Mucosa of descending colon (tissue), 3 donors: ENCODE data around the gene STT3A. TPM values are rescaled to one million over a fixed set of nuclear protein-coding genes. Genes with fewer than 3 reads are reported as not detected.
A peak's percentile ranks its signal among the peaks of the same experiment; 100 is the strongest.

ENCODE experiments used
- ATAC-seq: fragments of 200-7000 bp; cut with Tn5 transposase; one replicate; pipeline ENCODE4 v1.9.1; 2020; ENCODE audit warnings: mild to moderate bottlenecking, moderate library complexity
- DNase-seq, 3 donors: peaks; one replicate each; pipeline ENCODE4 v3.0.0-alpha.2; 2020
- H3K36me3 ChIP-seq: fragments of 200-600 bp; one replicate; pipeline ENCODE4 v1.8.0; 2021; ENCODE audit warnings: low read depth, mild to moderate bottlenecking
- H3K4me1 ChIP-seq: fragments of 200-600 bp; one replicate; pipeline ENCODE4 v1.8.0; 2021; ENCODE audit warnings: low read depth, mild to moderate bottlenecking
- H3K4me3 ChIP-seq: fragments of 200-600 bp; one replicate; pipeline ENCODE4 v1.8.0; 2021; ENCODE audit warnings: mild to moderate bottlenecking
- H3K9me3 ChIP-seq: fragments of 200-600 bp; one replicate; pipeline ENCODE4 v1.8.0; 2021; ENCODE audit warnings: mild to moderate bottlenecking
- intact Hi-C, 2 donors: fragments of 100-400 bp; cut with DNase I in 1 of 2; cut with micrococcal nuclease in 1 of 2; formaldehyde crosslinking; loops; one replicate each; pipeline versions ENCODE4 v1.11.0 to v1.11.1; 2022; cut with DNase I, micrococcal nuclease
- long read RNA-seq, 2 donors: library from polyadenylated mRNA; unstranded; transcript quantifications; one replicate each; pipeline ENCODE4 v2.0.0, GENCODE V29; 2019 to 2021
- total RNA-seq, 3 donors: library from RNA; stranded (reverse); fragmentation: NEBNext Ultra II Directional in 2 of 3; extraction: Animal tissue kit (Norgen Biotek cat#: 25700) in 2 of 3; gene quantifications; one replicate each; pipeline versions ENCODE4 v1.2.1 to v1.2.4, GENCODE V29; 2021 to 2023
- TF ChIP-seq, protein P1 (sequence below): fragments of 200-600 bp; IDR thresholded peaks from one replicate; pipeline ENCODE4 v1.8.0; 2022; ENCODE audit warnings: antibody characterized with exemption, mild to moderate bottlenecking
- donor health status: DM: no; HTN: no; CAD: no; lungs with moderate emphysema.
- donor health status: DM: no; HTN: no; CAD: no.
- donor health status: DM: no; HTN: yes; CAD: no.

STT3A gene
- 100 to 1,000 TPM in 1 of 3 donors, 10 to 100 TPM in 2; 88.4 to 137 (median 89.6) TPM for total RNA-seq
- long read RNA-seq, donor 1, full-length matches to known transcripts: 70 of 89 reads
- long read RNA-seq, donor 1, partial matches to known transcripts: 12 of 89 reads
- long read RNA-seq, donor 1, other reads (novel, unspliced or antisense): 7 of 89 reads
- long read RNA-seq, donor 2, full-length matches to known transcripts: 22 of 48 reads
- long read RNA-seq, donor 2, partial matches to known transcripts: 20 of 48 reads
- long read RNA-seq, donor 2, other reads (novel, unspliced or antisense): 6 of 48 reads

DNA sequence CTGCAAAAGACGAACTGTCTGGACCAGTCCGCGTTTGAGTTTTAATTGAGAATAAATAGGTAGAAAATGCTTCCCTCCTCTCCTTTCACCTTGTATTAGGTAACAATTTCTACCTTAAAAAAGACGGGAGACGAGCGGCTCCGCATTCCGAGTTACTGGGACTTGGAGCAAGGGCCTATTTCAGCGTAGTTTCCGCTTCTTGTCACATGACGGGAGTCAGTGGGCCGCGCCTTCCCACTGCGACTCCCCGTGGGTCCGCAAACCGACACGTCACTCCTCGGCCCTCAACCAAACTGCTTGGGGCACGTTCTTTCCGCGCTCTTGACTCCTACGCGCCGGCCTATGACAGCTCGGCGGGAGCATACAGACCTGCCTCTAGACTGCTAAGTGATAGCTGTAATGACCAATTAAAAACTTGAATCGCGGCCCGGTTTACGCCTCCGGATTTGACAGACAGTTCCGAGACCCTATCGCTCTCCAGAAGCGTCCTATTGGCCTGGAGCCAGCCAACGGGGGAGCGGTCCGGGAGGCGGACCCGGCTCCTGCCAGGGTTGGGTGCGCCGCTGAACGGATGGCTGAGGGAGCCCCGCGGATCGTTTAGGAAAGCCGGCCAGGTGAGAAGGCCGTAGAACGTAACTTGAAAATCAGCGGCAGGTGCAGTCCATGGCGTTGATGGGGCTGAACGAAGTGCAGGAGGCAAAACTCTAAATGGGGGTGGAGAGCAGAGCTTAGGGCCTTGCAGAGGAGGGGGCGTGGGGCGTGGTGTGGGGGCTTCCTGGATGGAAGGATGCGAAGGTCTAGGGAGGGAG, at the start of gene STT3A:
TSS of gene STT3A (plus strand) at position 548 of the 809 bp plus-strand sequence. CDS start 3,064 bp downstream, outside the sequence.
- ATAC-seq (peak; percentile 98), DNase-seq (peak; percentile 98 to 100 (median 99))
- TF ChIP-seq, protein P1, sequence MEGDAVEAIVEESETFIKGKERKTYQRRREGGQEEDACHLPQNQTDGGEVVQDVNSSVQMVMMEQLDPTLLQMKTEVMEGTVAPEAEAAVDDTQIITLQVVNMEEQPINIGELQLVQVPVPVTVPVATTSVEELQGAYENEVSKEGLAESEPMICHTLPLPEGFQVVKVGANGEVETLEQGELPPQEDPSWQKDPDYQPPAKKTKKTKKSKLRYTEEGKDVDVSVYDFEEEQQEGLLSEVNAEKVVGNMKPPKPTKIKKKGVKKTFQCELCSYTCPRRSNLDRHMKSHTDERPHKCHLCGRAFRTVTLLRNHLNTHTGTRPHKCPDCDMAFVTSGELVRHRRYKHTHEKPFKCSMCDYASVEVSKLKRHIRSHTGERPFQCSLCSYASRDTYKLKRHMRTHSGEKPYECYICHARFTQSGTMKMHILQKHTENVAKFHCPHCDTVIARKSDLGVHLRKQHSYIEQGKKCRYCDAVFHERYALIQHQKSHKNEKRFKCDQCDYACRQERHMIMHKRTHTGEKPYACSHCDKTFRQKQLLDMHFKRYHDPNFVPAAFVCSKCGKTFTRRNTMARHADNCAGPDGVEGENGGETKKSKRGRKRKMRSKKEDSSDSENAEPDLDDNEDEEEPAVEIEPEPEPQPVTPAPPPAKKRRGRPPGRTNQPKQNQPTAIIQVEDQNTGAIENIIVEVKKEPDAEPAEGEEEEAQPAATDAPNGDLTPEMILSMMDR: peak; percentile 16
- Histone ChIP-seq H3K9me3 (no peaks in the 10 kb centered on the region), H3K36me3 (peaks cover 4% of the 10 kb centered on the region), H3K4me1 (peaks cover 5% of the 10 kb centered on the region), H3K4me3 (peak within 1 kb of the TSS; percentile 76)
- intact Hi-C loops: no loop called here

DNA sequence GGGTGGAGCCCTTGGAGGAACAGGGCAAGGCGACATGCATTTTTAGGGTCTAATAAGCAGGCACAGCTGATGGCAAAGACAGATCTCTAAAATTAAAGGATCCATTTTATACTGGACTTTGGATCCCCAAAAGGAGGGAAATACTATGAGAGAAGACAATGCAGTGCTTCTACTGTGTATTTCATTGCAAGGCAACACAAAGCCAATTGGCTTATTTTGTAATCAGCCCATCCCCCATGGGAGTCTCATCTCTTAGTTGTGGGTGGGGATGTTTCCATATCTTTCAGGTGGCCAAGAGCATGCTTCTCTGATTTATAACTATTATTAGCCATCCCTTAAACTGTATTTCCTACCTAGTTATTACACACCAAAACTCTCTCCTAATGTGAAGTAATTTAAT, 41.9 kb upstream of the STT3A start:
- intact Hi-C loops: no loop called here
- no peaks in the 10 kb centered on the region for H3K4me1 ChIP-seq
- H3K9me3 ChIP-seq: peaks cover 28% of the 10 kb centered on the region
- no peak overlapping the region for H3K4me3 ChIP-seq
- ATAC-seq (no peak), DNase-seq (no peak)
- TF ChIP-seq, protein P1: no peak
- no peaks in the 10 kb centered on the region for H3K36me3 ChIP-seq

DNA sequence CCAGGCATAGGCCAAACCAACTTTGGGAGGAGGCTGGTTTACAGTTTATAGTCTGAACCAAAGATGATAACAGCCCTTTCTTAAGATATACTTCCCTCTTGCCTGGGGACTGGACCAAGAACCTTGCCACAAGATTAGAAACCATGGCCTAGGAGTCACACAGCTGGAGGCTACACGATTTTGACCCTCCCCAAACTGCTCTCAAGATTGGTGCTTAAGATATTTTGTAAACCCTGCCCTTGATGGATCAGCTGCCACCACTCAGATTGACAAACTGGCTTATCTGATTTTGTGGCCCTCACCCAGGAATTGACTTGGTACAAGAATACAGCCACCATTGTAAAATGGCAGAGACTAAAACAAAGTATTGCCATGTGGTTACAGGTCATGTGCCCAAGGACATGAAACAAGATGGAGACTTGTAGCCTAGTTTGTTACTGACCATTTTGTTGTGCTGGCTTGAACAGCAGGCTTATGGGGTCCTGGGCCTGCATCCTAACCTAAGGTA, 40.8 kb upstream of the STT3A start:
- TF ChIP-seq, protein P1: no peak
- Histone ChIP-seq H3K4me1 (no peaks in the 10 kb centered on the region), H3K4me3 (no peak overlapping the region), H3K9me3 (peaks cover 28% of the 10 kb centered on the region), H3K36me3 (no peaks in the 10 kb centered on the region)
- no peak for ATAC-seq
- no peak for DNase-seq
- intact Hi-C loops: no loop called here

DNA sequence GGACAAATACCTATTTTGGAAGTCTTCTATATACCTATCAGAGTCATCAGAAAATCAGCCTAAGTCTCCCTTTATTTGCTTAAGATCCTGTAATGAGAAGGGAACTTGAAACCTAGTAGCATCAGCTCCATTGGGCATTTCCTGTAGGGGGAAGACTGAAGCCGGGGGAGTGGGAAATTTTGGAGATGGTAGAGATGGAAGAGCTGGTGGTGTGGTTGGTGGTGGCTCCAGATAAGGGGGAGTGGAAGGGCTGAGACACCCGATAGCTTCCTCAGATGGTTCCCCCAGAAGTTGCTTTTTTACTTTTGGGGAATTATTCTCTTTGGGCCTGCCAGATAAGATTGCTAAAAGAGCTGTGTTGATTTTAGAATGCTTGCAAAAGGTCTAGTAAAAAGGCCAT, 39.7 kb upstream of the STT3A start:
- intact Hi-C loops: no loop called here
- peaks cover 28% of the 10 kb centered on the region for H3K9me3 ChIP-seq
- TF ChIP-seq, protein P1: no peak

DNA sequence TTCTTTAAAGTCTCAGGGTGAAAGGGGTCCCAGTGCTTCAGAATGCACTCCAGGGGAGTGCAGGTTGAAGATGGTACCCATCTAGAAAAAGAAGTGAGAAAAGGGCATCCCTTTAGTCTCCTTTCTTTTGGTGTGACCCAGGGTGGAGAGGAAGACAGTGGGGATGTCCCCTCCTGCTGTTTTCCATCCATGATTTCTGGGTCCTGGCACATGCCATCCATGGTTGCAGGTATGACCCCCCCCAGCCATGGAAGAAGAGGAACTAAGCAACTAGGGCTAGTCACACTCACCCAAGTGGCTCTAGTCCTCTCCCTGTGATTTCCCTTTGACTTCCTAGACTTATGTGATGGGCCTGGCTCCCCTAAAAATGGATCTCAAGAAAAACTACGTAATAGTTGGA, 39.3 kb upstream of the STT3A start:
- intact Hi-C loops: no loop called here
- TF ChIP-seq, protein P1: no peak
- Histone ChIP-seq H3K4me3 (no peak overlapping the region), H3K4me1 (no peaks in the 10 kb centered on the region), H3K36me3 (no peaks in the 10 kb centered on the region), H3K9me3 (peaks cover 28% of the 10 kb centered on the region)
- ATAC-seq (no peak), DNase-seq (no peak)

More for the DNA sequence above, 39.7 kb upstream of the STT3A start:
- Histone ChIP-seq H3K4me1 (no peaks in the 10 kb centered on the region), H3K4me3 (no peak overlapping the region), H3K36me3 (no peaks in the 10 kb centered on the region)
- no peak for DNase-seq
- ATAC-seq: no peak
